ENCODE data around the gene SAXO2. TPM values are rescaled to one million over a fixed set of nuclear protein-coding genes. Genes with fewer than 3 reads are reported as not detected.
A peak's percentile ranks its signal among the peaks of the same experiment; 100 is the strongest.
"Not testable (repeated sequence)": the region's sequence is repeated elsewhere in the genome, so short reads cannot be mapped to it uniquely, and the experiment has no call there.

SAXO2 gene
- total and polyA plus RNA-seq, 11 donors = 0.32 to 3.6 (median 2.1) TPM; not detected in 1

- intact Hi-C loops (cut with DNase I); H3K9me3 ChIP-seq; H3K4me3 ChIP-seq; H3K36me3 ChIP-seq; H3K27me3 ChIP-seq: not testable (repeated sequence)
- Histone ChIP-seq H3K4me1 (peaks cover 0 to 15% (median 0%) of the 10 kb centered on the region in 12 donors), H3K27ac (peak overlapping the region in 8 of 12 donors; percentile 29 to 62 (median 37))
- 17 to 33% (median 28%) methylated on average over 2 to 12 of the region's 13 CpGs for WGBS, 4 donors
- DNase-seq (peak; percentile 78 to 95 (median 84)), ATAC-seq (peak; percentile 94 to 95 (median 95))
Measured at GRCh38 chr15:82332711-82333602, 70.3 kb downstream of the SAXO2 start.

DNA sequence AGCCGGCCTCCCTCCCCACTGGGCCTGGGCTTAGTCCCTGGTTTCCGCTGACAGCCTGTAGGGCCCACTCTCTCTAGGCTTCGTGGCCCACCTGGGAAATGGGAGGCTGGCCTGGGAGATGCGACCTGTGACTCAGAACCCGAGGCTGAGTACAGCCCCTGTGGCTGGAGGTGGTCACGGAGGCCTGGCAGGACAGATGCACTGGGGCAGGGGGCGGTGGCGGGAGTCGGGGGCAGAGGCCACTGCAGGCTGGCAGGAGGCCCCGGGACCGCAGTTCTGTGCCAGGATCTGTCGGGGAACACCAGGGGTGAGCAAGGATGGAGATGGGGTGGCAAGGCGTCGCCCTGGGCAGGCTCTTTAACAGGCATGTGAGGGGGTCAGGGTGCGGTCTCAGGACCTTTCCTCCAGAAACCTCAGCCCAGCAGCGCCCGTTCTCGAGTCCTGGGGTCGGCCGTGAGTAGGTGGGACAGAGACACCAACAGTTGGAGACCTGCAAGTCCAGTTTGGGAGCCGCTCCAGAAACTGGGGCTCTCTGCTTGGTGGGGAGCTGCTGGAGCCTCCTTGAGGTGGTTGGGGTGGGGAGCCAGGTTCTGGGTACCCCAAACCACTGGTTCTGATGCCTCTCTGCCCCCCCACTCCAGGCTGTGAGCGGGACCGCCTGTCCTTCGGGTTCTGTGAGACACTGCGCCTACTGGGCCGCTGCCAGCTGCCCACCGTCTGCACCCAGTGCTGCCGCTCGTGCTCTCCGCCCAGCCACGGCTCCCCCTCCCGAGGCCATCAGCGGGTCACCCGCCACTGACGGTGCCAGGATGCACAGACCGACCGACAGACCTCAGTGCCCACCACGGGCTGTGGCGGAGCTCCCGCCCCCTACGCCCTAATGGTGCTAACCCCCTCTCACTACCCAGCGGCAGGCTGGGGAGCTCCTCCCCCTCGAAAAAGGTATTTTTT is 71.3 kb downstream of the SAXO2 start:
- WGBS, 4 donors = 56 to 80% (median 70%) methylated on average over 3 to 40 of the region's 43 CpGs
- intact Hi-C loops (cut with DNase I); H3K27me3 ChIP-seq; H3K36me3 ChIP-seq; ATAC-seq; H3K4me3 ChIP-seq; H3K9me3 ChIP-seq: not testable (repeated sequence)
- peak in 2 of 5 donors; percentile 19 to 49 for DNase-seq
- peaks cover 0 to 15% (median 0%) of the 10 kb centered on the region in 12 donors for H3K4me1 ChIP-seq
- peak overlapping the region in 7 of 12 donors; percentile 29 to 71 (median 60) for H3K27ac ChIP-seq

Other genes starting within 250 kb of the SAXO2 start
- 1 to 10 TPM; 2.0 to 4.2 (median 3.0) TPM for gene MEX3B, start 216.8 kb upstream of the SAXO2 start, total RNA-seq
- gene MEX3B, start 216.8 kb upstream of the SAXO2 start, polyA plus RNA-seq = 1 to 10 TPM; 1.3 to 5.3 TPM
- gene EFL1, start 84 bp upstream of the SAXO2 start, total RNA-seq = 10 to 100 TPM; 11.3 to 19.2 (median 16.1) TPM
- gene EFL1, start 84 bp upstream of the SAXO2 start, polyA plus RNA-seq = 10 to 100 TPM in 1 of 2 donors, 1 to 10 TPM in 1; 3.5 to 15.0 TPM
- gene GOLGA6L10, start 86.7 kb downstream of the SAXO2 start, total RNA-seq = under 1 TPM; 0.10 to 0.84 (median 0.42) TPM
- 1 to 10 TPM in 1 of 2 donors, under 1 TPM in 1; 0.62 to 1.3 TPM for gene GOLGA6L10, start 86.7 kb downstream of the SAXO2 start, polyA plus RNA-seq
- gene GOLGA6L9, start 167.0 kb downstream of the SAXO2 start, total RNA-seq = 1 to 10 TPM in 5 of 9 donors, under 1 TPM in 4; 0.60 to 1.9 (median 1.1) TPM
- 1 to 10 TPM; 1.7 to 8.4 TPM for gene GOLGA6L9, start 167.0 kb downstream of the SAXO2 start, polyA plus RNA-seq

All from heart left ventricle (tissue), 16 donors.